Thyroid gland (tissue), 4 donors: ENCODE results near the gene MCEMP1.

Experiments
- CTCF ChIP-seq, 6 experiments: fragments of 200-600 bp in 3 of 6; fragments of 450-650 bp in 3 of 6; sonication (generic) in 3 of 6; IDR thresholded peaks; one replicate each; pipeline ENCODE4 v1.5.1; 2016 to 2019; ENCODE audit warnings: antibody characterized with exemption in 6 of 6, mild to moderate bottlenecking in 2 of 6, inconsistent platforms in 1 of 6, moderate library complexity in 1 of 6
- POLR2A ChIP-seq, 2 donors: fragments of 450-650 bp; IDR thresholded peaks; one replicate each; pipeline ENCODE4 v1.6.1; 2017; ENCODE audit warnings: antibody characterized with exemption in 2 of 2, mild to moderate bottlenecking in 2 of 2, moderate library complexity in 1 of 2

GRCh38 chr19:7697721-7698287 lies 20.9 kb downstream of the MCEMP1 start:
- TF ChIP-seq CTCF (IDR thresholded peaks at IDR 0.05) (no peak), POLR2A (IDR thresholded peaks at IDR 0.05) (no peak)
